PC-3 (cell line): ENCODE measurements around the gene MSI2. TPM values are rescaled to one million over a fixed set of nuclear protein-coding genes. Genes with fewer than 3 reads are reported as not detected.

Experiments used
- ATAC-seq: fragments of 200-7000 bp; cut with Tn5 transposase; 2 replicates; pipeline ENCODE4 v1.9.1; 2020; ENCODE audit warnings: mild to moderate bottlenecking, moderate library complexity
- BruUV-seq: library from RNA; stranded (reverse); fragments of 400-500 nt; replicated peaks from 2 replicates; lab custom pipeline; 2021; lab: Mats Ljungman, UMichigan
- CTCF ChIA-PET: fragments of 300-600 bp; sonication (Branson Sonifier 250); formaldehyde crosslinking; loops from one replicate; lab custom pipeline; 2022; ENCODE audit warnings: antibody characterized with exemption; lab: Charles Lee
- POLR2A ChIA-PET: fragments of 300-600 bp; sonication (Branson Sonifier 250); formaldehyde crosslinking; loops from one replicate; lab custom pipeline; 2022; ENCODE audit warnings: antibody characterized with exemption; ENCODE audit not compliant: unreplicated experiment; lab: Charles Lee
- DNase-seq: peaks from one replicate; pipeline ENCODE4 v3.0.0-alpha.2; 2015
- H2AFZ ChIP-seq: fragments of 300-600 bp; sonication (generic); 2 replicates; pipeline ENCODE4 v1.6.0; 2016; ENCODE audit warnings: antibody characterized with exemption, low read length
- H3F3A ChIP-seq: fragments of 300-600 bp; sonication (generic); one replicate; pipeline ENCODE4 v1.6.0; 2017; ENCODE audit warnings: antibody characterized with exemption, low read length, control low read depth, mild to moderate bottlenecking; ENCODE audit not compliant: unreplicated experiment
- H3K27ac ChIP-seq: fragments of 300-600 bp; sonication (generic); 2 replicates; pipeline ENCODE4 v1.5.1; 2016; ENCODE audit warnings: mild to moderate bottlenecking, low read length
- H3K27me3 ChIP-seq: fragments of 300-600 bp; sonication (generic); 2 replicates; pipeline ENCODE4 v1.6.1; 2016; ENCODE audit warnings: low read length, mixed read lengths
- H3K36me3 ChIP-seq: fragments of 300-600 bp; sonication (generic); 2 replicates; pipeline ENCODE4 v1.6.1; 2016; ENCODE audit warnings: low read depth, mixed run types, low read length, mixed read lengths
- H3K4me1 ChIP-seq: fragments of 300-600 bp; sonication (generic); 2 replicates; pipeline ENCODE4 v1.5.1; 2016; ENCODE audit warnings: low read length; ENCODE audit not compliant: insufficient read depth
- H3K4me2 ChIP-seq: fragments of 300-600 bp; sonication (generic); 2 replicates; pipeline ENCODE4 v1.6.0; 2016; ENCODE audit warnings: low read length
- H3K4me3 ChIP-seq: fragments of 300-600 bp; sonication (generic); 2 replicates; pipeline ENCODE4 v1.5.1; 2016; ENCODE audit warnings: mild to moderate bottlenecking, low read length, mixed read lengths
- H3K79me2 ChIP-seq: fragments of 300-600 bp; sonication (generic); 2 replicates; pipeline ENCODE4 v1.6.1; 2017; ENCODE audit warnings: low read length, mixed read lengths
- H3K9ac ChIP-seq: fragments of 300-600 bp; sonication (generic); 2 replicates; pipeline ENCODE4 v1.6.0; 2016; ENCODE audit warnings: mild to moderate bottlenecking, low read length
- H3K9me2 ChIP-seq: fragments of 300-600 bp; sonication (generic); replicated peaks from 2 replicates; pipeline ENCODE4 v1.6.1; 2016; ENCODE audit warnings: mixed run types, low read length, mixed read lengths
- H3K9me3 ChIP-seq: fragments of 300-600 bp; sonication (generic); 2 replicates; pipeline ENCODE4 v1.6.1; 2016; ENCODE audit warnings: low read length, mixed read lengths
- H4K20me1 ChIP-seq: fragments of 300-600 bp; sonication (generic); 2 replicates; pipeline ENCODE4 v1.6.1; 2016; ENCODE audit warnings: low read length, mixed read lengths
- EZH2 ChIP-seq: fragments of 300-600 bp; sonication (generic); IDR thresholded peaks from one replicate; pipeline ENCODE4 v1.6.1; 2017; ENCODE audit warnings: antibody characterized with exemption, mild to moderate bottlenecking, low read length; ENCODE audit not compliant: unreplicated experiment
- EZH2phosphoT487 ChIP-seq: fragments of 300-600 bp; sonication (generic); IDR thresholded peaks from 2 replicates; pipeline ENCODE4 v1.6.1; 2018; ENCODE audit warnings: mild to moderate bottlenecking, antibody characterized with exemption, low read length, borderline replicate concordance
- intact Hi-C: fragments of 100-400 bp; cut with micrococcal nuclease; formaldehyde crosslinking; loops from 2 replicates; pipeline ENCODE4 v1.9.0; 2023
- total RNA-seq: library from RNA; depleted of rRNA; stranded (reverse); fragments of >200 nt; gene quantifications from 2 replicates; pipeline ENCODE4 v1.2.3, GENCODE V29; 2014
- TF ChIP-seq, protein P1 (sequence below): fragments of 300-600 bp; sonication (generic); conservative IDR thresholded peaks from 2 replicates; pipeline ENCODE4 v1.5.1; 2017; ENCODE audit warnings: antibody characterized with exemption, low read depth, mild to moderate bottlenecking, low read length

MSI2 gene
- total RNA-seq, 1 experiment from 2014 or later, result 54.7 TPM

DNA sequence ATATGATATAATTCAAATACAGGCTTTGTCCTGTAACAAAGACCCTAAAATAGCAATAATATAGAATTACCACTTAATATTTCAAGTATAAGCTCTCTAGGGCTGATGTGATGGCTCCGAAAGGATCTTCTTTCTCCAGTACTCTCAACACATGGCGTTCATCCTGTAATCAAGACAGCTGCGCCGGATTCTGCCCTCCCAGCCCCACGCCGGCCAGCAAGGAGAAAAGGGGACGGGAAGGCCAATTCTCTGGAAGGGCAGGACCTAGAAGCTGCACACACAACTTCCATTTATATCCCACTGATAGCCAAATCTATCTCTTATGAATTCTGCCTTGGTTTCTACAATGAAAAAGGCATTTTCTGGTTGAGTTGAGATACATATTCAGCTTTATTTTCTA is 456.8 kb downstream of the MSI2 start:
- Histone ChIP-seq H3F3A (no peaks in the 10 kb centered on the region), H3K27ac (no peak overlapping the region), H3K9me3 (no peaks in the 10 kb centered on the region), H3K27me3 (peaks cover 78% of the 10 kb centered on the region), H3K9me2 (no peaks in the 10 kb centered on the region), H3K36me3 (no peaks in the 10 kb centered on the region), H3K4me1 (no peaks in the 10 kb centered on the region), H4K20me1 (no peaks in the 10 kb centered on the region), H3K4me2 (no peak overlapping the region), H3K9ac (no peak overlapping the region), H3K79me2 (no peaks in the 10 kb centered on the region), H2AFZ (no peak overlapping the region), H3K4me3 (no peak overlapping the region)
- POLR2A ChIA-PET, result interaction anchor here (0.5 kb wide), 1 partner anchor 288 kb away, joined by 3 read pairs; no protein-coding TSS in a partner anchor
- BruUV-seq, result no TSS peak
- CTCF ChIA-PET, result no interaction called here
- no peak for DNase-seq
- intact Hi-C loops, result no loop called here
- no peak for ATAC-seq
- TF ChIP-seq EZH2, result no peak
- no peak for TF ChIP-seq EZH2phosphoT487
- TF ChIP-seq, protein P1, sequence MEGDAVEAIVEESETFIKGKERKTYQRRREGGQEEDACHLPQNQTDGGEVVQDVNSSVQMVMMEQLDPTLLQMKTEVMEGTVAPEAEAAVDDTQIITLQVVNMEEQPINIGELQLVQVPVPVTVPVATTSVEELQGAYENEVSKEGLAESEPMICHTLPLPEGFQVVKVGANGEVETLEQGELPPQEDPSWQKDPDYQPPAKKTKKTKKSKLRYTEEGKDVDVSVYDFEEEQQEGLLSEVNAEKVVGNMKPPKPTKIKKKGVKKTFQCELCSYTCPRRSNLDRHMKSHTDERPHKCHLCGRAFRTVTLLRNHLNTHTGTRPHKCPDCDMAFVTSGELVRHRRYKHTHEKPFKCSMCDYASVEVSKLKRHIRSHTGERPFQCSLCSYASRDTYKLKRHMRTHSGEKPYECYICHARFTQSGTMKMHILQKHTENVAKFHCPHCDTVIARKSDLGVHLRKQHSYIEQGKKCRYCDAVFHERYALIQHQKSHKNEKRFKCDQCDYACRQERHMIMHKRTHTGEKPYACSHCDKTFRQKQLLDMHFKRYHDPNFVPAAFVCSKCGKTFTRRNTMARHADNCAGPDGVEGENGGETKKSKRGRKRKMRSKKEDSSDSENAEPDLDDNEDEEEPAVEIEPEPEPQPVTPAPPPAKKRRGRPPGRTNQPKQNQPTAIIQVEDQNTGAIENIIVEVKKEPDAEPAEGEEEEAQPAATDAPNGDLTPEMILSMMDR, result no peak

DNA sequence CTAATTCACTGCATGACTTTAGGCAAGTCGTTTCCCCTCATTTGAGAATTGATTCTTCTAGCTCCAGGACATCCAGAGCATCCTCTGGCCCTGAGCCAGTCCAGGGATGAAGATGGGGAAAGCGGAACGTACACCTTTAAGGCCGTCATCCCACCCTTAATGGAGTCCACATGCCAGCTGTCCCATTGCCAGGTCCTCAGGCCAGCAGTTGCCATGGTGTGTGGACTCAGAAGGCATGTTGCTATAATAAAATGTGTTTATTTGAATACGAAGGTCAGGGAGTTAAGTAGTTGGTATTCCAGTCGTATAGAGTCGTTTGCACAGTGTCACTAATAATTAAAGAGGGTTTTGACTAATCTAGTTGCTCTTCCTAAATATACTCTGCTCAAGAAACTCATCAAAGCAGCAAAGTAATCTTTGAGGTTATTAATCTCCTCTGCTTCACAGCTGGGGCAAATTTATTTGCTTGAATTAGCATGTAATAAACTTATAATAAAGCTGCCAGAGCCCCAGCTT is 458.4 kb downstream of the MSI2 start:
- no peaks in the 10 kb centered on the region for H3K79me2 ChIP-seq
- H4K20me1 ChIP-seq, result no peaks in the 10 kb centered on the region
- no peak overlapping the region for H3K4me3 ChIP-seq
- ATAC-seq, result no peak
- no peak for TF ChIP-seq EZH2
- no peak for TF ChIP-seq EZH2phosphoT487
- TF ChIP-seq, protein P1, result no peak
- H3K4me2 ChIP-seq, result no peak overlapping the region
- H3K4me1 ChIP-seq, result no peaks in the 10 kb centered on the region
- intact Hi-C loops, result no loop called here
- no peaks in the 10 kb centered on the region for H3F3A ChIP-seq
- DNase-seq, result no peak
- no peaks in the 10 kb centered on the region for H3K9me3 ChIP-seq
- ChIA-PET POLR2A (no interaction called here), CTCF (no interaction called here)
- H3K9me2 ChIP-seq, result no peaks in the 10 kb centered on the region
- BruUV-seq, result no TSS peak
- H3K36me3 ChIP-seq, result no peaks in the 10 kb centered on the region
- no peak overlapping the region for H3K27ac ChIP-seq
- no peak overlapping the region for H3K9ac ChIP-seq
- H3K27me3 ChIP-seq, result peaks cover 91% of the 10 kb centered on the region
- H2AFZ ChIP-seq, result no peak overlapping the region

DNA sequence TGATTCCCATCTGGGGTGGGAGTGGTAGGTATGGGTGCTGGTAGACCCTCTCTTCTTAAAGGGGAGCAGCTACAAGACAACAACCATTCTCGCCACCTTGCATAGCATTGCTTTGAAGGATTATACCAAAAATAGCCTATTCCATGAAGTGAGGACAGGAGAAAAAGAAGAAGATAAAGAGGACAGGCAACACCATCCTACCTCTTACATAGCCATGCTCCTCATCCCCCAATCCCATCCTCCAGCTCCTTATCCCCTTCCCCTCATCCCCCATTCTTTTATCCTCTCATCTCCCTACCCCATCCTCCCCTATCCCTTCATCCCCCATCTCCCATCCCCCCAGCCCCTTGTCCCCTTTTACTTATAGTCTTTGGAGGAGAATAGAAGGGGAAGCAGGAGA is 459.7 kb downstream of the MSI2 start:
- ATAC-seq, result no peak
- TF ChIP-seq, protein P1, result no peak
- TF ChIP-seq EZH2 (no peak), EZH2phosphoT487 (no peak)
- no peaks in the 10 kb centered on the region for H4K20me1 ChIP-seq
- no peaks in the 10 kb centered on the region for H3K9me3 ChIP-seq
- intact Hi-C loops, result no loop called here
- no peaks in the 10 kb centered on the region for H3F3A ChIP-seq
- H3K36me3 ChIP-seq, result no peaks in the 10 kb centered on the region
- H3K4me2 ChIP-seq, result no peak overlapping the region
- H3K4me1 ChIP-seq, result no peaks in the 10 kb centered on the region
- DNase-seq, result no peak
- peaks cover 94% of the 10 kb centered on the region for H3K27me3 ChIP-seq
- no TSS peak for BruUV-seq
- H3K9ac ChIP-seq, result no peak overlapping the region
- CTCF ChIA-PET, result interaction anchor here (0.6 kb wide), 1 partner anchor 53 kb away, joined by 3 read pairs; no protein-coding TSS in a partner anchor
- no peak overlapping the region for H3K27ac ChIP-seq
- H3K79me2 ChIP-seq, result no peaks in the 10 kb centered on the region
- no peaks in the 10 kb centered on the region for H3K9me2 ChIP-seq
- POLR2A ChIA-PET, result no interaction called here
- no peak overlapping the region for H2AFZ ChIP-seq
- H3K4me3 ChIP-seq, result no peak overlapping the region
